GM21737 (cell line): ENCODE results near the gene PIGV.
"Not testable (repeated sequence)": the region's sequence is repeated elsewhere in the genome, so short reads cannot be mapped to it uniquely, and the experiment has no call there.

ENCODE experiments used
- ATAC-seq: cut with Tn5 transposase; IDR thresholded peaks from one replicate; pipeline ENCODE4 v1.9.1; 2021; ENCODE audit warnings: mild to moderate bottlenecking, moderate library complexity; ENCODE audit not compliant: unreplicated experiment

PIGV gene

DNA sequence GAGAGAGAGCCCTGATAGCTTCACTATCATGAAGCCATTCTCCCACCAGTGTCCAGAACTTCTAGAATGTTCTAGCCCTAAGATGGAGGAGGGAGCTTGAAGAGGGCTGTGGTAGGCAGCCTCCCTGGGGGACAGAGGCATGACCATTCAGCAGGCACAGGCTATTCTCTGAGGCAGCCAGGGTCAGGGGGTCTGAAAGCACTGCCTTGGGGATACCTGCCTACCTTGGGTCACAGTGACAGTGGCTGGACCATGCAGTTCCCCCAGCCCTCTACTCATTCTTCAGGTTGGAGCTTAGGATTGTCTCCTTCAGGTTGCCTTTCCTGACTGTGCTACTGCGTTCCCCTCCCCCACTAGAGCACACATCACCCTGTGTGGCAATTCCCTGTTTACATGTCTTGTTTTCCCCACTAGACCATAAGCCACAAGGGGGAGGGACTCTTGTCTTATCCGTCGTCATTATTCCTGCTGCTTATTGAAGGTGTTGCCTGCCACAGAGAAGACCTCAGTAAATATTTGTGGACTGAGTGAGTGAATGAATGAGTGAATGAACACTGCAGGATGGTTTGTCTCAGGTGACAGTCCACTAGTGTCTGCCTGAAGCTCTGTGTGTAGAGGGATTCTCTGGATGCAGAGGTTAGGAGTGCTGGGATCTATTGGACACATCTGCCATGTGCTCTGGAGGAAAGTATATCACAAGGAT, 43.9 kb downstream of the PIGV start:
- no peak for ATAC-seq

DNA sequence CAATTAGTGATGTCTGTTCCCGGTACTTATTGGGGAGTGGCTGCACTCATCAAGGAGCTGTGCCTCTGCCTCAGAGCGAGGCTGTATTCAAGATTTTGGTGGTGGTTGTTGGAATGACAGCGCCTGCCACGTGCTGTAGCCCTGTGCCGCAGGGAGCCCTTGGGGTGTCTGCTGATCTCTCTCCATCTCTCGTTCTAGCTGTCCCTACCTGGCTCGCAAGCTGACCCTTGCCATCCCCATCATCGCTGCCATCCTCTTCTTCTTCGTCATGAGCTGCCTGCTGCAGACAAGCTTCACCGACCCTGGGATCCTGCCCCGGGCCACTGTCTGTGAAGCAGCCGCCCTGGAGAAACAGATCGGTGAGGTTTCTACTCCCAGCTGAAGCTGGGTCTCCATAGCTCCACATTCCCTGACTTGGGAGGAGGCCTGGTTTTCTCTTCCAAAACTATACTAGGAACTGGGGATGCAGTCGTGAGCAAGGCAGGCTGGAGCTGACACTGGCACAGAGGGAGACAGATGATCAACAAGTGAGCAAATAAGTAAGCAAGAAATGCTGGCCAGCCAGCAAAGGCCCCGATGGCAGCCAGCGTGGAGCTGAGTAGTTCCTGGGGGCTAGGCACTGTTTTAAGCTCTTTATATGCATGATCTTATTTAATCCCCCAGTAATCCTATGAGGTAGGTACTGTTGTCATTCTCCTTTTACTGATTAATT, 44.7 kb downstream of the PIGV start:
- ATAC-seq: no peak

DNA sequence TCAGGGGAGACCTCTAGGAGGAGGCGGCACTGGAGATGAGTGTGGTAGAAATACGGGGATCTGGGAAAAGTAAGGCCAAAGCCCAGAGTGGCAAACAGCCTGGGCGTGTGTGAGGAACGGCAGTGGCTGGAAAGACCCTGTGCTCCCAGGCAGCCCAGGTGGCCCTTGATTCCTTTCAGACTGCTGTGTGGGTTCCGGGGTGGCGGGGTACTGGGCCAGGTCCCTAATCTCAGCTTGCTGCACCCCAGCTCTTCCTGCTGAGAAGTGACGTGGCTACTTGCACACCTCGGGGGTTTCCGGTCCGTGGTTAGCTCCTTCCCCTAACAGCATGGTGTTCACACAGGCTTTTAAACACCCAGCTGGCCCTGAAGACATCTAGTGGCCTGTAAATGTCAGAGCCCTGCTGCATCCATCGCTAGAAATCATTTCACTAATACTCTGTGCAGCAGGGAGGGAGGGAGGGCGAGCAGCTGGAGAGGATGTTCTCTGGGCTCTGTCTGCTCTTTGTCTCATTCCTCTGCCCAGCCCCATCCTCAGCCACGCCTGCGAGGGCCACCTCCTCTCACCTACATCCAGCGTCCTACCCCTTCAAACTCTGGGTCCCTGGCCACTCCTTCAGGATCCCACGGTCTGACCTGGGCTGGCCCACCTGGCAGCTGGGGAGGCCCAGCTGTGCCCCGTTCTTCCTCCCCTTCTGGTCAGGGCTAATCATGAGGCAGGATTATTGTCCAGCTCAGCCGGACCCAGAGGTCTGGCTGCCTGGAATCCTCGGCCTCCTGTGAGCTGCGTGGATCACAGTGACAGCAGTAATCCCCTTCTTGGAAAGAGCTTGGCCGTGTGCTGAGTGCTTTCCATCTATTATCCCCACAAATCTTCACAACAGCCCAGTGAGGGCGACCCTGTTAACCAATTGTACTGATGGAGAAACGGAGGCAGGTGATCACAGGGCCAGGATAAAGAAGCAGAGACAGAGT, 46.0 kb downstream of the PIGV start:
- ATAC-seq: peak; percentile 70

DNA sequence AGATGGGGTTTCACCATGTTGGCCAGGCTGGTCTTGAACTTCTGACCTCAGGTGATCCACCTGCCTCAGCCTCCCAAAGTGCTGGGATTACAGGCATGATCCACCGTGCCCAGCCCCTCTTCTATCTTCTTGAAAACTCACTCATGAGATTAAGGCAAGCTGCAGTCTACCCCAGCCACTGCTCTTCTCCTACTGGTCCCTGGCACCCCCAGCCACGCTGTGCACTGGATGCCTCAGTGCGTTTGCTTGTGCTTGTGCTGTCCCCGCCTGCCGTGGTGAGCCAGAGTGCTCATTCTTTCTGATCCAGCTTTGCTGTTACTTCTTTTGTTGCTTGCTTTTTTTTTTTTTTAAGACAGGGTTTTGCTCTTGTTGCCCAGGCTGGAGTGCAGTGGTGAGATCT, 49.9 kb downstream of the PIGV start:
- not testable (repeated sequence) for ATAC-seq

DNA sequence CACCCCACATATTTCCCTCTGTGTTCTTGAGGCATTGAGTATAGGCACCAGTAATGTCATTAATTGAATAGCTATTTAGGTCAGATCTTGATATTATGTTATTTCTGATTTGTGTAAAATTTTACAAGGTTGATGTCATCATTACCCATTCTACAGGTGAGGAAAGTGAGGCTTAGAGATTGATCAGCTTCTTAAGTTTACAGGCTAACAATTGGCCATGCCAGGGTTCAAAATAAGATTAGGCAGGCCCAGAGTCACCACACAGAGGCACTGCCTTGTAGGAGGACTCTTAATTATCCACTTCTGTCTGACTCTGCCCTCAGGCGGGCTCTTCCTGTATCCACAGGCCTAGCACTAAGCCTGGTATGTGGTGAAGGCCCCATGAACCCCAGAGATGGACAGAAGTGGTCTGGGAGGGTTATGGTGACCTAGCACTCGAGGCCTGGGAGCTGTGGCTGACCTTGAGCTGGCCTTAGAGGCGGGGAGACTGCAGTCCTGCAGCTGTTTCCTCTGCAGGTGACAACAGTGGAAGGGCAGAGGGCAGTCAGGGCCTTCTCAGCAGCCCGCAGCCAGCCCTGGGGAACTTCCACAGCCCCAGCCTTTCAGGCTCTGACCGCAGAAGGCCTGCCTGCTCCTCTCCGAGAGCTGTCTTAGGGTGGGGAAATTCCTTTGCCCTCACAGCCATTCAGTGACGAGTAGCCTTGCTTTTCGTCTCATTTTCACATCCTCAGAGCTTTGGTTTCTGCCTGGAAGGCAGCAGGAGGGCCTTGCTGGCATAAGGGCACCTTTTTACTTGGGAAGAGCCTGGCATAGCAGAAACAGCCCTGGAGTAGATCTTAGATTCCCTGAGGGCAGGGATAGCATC, 51.0 kb downstream of the PIGV start:
- ATAC-seq: peak; percentile 87

DNA sequence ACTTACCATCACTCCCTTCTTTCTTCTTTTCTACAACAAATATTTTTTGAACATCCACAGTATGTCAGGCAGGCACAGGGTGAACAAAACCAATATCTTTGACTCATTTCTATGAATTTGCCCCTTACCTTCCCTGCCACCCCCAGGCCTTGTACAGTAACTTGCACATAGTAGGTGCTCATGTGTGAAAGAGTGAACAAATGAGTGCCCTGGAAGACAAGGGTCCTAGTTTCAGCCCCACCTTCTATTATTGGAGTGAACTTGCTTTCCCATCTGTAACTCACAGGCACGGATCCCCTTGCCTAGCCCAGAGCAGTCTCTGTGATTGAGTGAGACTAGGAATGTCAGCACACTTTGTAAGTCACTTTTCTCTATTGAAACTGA, 51.6 kb downstream of the PIGV start:
- no peak for ATAC-seq

DNA sequence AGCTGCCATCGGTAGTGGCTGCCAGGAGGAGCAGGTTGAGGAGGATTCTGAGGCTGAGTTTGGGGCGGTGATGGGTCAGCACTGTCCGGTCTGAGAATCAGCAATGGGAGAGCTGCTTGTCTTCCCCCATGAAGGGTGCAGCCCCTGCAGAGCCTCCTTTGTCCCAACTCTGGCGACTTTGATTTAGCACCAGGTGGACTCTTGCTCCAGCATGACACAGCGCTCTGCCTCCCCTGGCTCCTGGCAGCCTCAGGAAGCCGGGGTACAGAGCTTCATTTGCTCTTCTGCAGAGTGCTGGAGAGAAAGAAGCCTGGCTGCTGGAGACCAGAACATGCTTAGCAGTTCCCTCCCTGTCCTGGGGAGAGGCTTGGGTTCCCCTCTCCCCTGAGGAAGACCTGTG, 52.0 kb downstream of the PIGV start:
- ATAC-seq: no peak

DNA sequence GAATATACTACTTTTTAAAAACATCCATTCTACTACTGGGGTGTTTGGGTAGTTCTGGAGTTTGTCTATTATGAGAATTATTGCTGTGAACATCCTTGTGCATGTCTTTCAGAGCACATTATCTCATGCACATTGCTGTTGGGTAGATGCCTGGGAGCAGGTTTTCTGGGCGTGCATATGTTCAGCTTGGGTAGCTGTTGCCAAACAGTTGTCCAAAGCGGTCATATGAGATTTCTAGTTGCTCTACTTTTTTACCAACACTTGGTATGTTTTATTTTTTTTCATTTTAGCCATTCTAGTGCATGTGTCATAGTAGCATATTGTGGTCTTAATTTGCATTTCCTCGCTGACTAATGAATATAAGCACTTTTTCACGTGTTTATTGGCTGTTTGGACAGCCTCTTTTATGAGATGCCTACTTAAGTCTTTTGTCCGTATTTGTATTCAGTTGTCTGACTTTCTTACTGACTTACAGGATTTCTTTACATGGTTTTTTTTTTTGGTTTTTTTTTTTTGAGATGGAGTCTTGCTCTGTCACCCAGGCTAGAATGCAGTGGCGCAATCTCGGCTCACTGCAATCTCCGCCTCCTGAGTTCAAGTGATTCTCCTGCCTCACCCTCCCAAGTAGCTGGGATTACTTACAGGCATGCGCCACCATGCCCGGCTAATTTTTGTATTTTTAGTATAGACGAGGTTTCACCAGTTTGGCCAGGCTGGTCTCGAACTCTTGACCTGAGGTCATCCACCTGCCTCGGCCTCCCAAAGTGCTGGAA, 56.9 kb downstream of the PIGV start:
- ATAC-seq: no peak

DNA sequence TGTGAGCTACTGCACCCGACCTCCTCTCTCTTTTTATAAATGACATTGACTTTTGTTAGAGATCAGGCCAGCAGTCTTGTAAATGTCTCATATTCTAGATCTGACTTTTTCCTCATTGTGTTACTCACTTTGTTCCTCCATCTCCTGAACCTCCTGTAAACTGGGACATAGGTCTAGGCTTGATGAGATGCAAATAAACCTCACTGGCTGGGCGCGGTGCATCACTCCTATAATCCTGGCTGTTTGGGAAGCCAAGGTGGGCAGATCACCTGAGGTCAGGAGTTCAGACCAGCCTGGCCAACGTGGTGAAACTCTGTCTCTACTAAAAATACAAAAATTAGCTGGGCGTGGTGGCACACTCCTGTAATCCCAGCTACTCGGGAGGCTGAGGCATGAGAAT, 60.1 kb downstream of the PIGV start:
- not testable (repeated sequence) for ATAC-seq
